KMS-11 (cell line): ENCODE data around the gene BOLA2B.

ENCODE experiments used
- H2AFZ ChIP-seq: fragments of 200-600 bp; sonication (generic); 2 replicates; pipeline ENCODE4 v1.6.1; 2016; ENCODE audit warnings: antibody characterized with exemption, mixed run types, low read depth
- H3K27ac ChIP-seq: fragments of 200-600 bp; sonication (generic); 2 replicates; pipeline ENCODE4 v1.6.1; 2016; ENCODE audit warnings: mild to moderate bottlenecking, mixed run types
- H3K27me3 ChIP-seq: fragments of 200-600 bp; sonication (generic); 2 replicates; pipeline ENCODE4 v1.6.1; 2017; ENCODE audit warnings: mild to moderate bottlenecking, low read depth, mixed run types, moderate library complexity; ENCODE audit not compliant: insufficient read depth
- H3K36me3 ChIP-seq: fragments of 200-600 bp; sonication (generic); 2 replicates; pipeline ENCODE4 v1.6.1; 2017; ENCODE audit warnings: mild to moderate bottlenecking, mixed run types; ENCODE audit not compliant: insufficient read depth
- H3K4me1 ChIP-seq: fragments of 200-600 bp; sonication (generic); 2 replicates; pipeline ENCODE4 v1.6.1; 2016; ENCODE audit warnings: mild to moderate bottlenecking, low read depth, mixed run types; ENCODE audit not compliant: poor library complexity, severe bottlenecking
- H3K4me2 ChIP-seq: fragments of 200-600 bp; sonication (generic); 2 replicates; pipeline ENCODE4 v1.7.0; 2016; ENCODE audit warnings: mild to moderate bottlenecking, mixed run types
- H3K4me3 ChIP-seq: fragments of 200-600 bp; sonication (generic); IDR thresholded peaks from 2 replicates; pipeline ENCODE4 v1.6.1; 2017; ENCODE audit warnings: low read depth, low read length, mixed read lengths; ENCODE audit not compliant: insufficient read depth
- H3K79me2 ChIP-seq: fragments of 200-600 bp; sonication (generic); 2 replicates; pipeline ENCODE4 v1.6.1; 2016; ENCODE audit warnings: low read depth, mixed run types; ENCODE audit not compliant: insufficient read depth
- H3K9ac ChIP-seq: fragments of 200-600 bp; sonication (generic); 2 replicates; pipeline ENCODE4 v1.6.1; 2016; ENCODE audit warnings: mild to moderate bottlenecking, mixed run types
- H4K20me1 ChIP-seq: fragments of 200-600 bp; sonication (generic); 2 replicates; pipeline ENCODE4 v1.6.1; 2016; ENCODE audit warnings: mild to moderate bottlenecking, mixed run types; ENCODE audit not compliant: insufficient read depth
- TF ChIP-seq, protein P1 (sequence below): fragments of 200-600 bp; sonication (generic); conservative IDR thresholded peaks from 2 replicates; pipeline ENCODE4 v1.6.1; 2017; ENCODE audit warnings: low read depth, mild to moderate bottlenecking, antibody characterized with exemption, low read length, moderate library complexity, mixed read lengths

Gene BOLA2B

DNA sequence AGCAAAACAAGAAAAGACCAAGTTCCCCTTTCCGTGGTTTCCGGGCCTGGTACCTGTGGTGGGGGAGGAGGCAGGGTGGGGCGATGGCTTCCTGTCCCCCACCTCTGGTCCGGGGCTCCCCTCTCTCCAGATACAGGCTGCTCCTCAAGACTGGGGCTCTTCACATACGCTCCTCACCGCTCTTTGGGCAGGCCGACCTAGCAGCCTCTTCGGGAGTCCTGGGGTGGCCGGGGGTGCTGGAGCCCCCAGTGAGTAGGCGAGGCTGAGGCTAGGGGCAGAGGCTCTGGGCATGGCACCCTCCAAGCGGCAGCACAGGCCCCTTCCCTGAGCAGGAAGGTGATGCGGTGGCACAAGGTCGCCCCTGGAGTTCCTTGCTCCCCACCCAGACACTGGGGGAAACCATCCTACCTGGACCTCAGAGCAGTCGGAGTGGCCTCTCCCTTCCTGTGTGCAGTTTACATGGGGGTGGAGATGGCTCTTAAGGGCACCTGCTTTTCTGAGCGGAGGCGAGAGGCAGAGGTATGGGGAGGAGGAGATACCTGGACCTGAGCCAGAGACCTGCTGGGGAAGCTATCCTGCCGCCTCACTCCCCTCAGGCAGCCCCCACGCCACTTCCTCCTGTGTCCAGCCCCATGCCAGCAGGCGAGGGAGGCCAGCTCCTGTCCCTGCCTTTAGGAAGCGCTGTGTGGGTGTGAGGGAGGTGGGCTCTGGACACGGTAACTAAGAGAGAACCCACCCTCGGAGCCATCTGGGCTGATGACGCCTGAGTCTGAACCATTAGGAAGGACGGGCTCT, 9.2 kb downstream of the BOLA2B start:
- H3K4me1 ChIP-seq = peaks cover 34% of the 10 kb centered on the region
- peak overlapping the region; percentile 37 for H3K4me3 ChIP-seq
- TF ChIP-seq, protein P1, sequence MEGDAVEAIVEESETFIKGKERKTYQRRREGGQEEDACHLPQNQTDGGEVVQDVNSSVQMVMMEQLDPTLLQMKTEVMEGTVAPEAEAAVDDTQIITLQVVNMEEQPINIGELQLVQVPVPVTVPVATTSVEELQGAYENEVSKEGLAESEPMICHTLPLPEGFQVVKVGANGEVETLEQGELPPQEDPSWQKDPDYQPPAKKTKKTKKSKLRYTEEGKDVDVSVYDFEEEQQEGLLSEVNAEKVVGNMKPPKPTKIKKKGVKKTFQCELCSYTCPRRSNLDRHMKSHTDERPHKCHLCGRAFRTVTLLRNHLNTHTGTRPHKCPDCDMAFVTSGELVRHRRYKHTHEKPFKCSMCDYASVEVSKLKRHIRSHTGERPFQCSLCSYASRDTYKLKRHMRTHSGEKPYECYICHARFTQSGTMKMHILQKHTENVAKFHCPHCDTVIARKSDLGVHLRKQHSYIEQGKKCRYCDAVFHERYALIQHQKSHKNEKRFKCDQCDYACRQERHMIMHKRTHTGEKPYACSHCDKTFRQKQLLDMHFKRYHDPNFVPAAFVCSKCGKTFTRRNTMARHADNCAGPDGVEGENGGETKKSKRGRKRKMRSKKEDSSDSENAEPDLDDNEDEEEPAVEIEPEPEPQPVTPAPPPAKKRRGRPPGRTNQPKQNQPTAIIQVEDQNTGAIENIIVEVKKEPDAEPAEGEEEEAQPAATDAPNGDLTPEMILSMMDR = no peak
- no peaks in the 10 kb centered on the region for H3K27me3 ChIP-seq
- H2AFZ ChIP-seq = peak overlapping the region; percentile 86; the same call in 1 of the 2 replicates
- peak overlapping the region; percentile 53 for H3K27ac ChIP-seq
- H3K4me2 ChIP-seq = peak overlapping the region; percentile 97
- H4K20me1 ChIP-seq = no peaks in the 10 kb centered on the region
- H3K79me2 ChIP-seq = peaks cover 30% of the 10 kb centered on the region
- no peaks in the 10 kb centered on the region for H3K36me3 ChIP-seq
- peak overlapping the region; percentile 66 for H3K9ac ChIP-seq

DNA sequence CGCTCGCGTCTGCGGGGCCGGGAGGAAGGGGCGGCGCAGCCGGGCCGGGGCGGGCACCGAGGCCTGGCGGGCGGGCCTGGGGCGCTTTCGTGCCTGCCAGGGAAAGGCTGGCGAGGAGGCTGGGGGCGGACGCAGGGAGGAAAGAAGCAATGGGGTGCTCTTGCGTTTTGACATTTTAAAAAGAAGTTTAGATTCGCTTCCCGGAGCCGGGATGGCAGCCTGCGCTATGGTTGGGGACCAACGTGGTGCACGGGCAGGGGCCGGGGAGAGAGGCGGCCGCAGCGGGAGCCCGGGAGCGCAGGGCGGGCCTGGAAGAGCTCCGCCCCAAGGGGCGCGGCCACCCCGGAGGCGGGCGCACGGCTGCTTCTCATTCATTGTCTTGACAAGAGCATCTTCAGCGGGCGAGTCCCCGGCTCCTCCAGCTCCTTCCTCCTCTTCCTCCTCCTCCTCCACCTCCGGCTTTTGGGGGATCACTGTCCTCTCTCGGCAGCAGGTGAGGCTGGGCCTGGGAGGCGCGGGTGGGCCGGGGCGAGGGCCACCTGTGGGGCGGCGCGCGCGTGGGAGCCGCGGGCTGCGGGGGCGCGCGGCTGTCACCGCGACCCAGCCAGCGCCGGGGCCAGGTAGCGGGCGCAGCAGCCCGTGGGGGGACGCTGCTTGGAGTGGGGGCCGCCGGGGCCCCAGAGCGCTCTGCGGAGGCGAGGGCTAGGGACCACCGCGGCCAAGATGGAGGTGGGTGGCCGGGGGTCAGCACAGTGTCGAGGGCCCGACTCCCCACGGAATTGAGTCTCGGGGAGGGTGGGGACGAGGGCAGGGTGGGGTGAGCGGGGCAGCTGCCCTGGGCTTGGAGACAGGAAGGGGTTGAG, 10.0 kb downstream of the BOLA2B start, which contains the start of gene CORO1A:
Gene CORO1A, plus strand, starts transcription at position 370 of the 863 bp plus-strand sequence. CDS start 1,608 bp downstream, outside the sequence.
- peak within 1 kb of the TSS; percentile 86 for H2AFZ ChIP-seq
- no peaks in the 10 kb centered on the region for H4K20me1 ChIP-seq
- peak within 1 kb of the TSS; percentile 66 for H3K9ac ChIP-seq
- H3K4me2 ChIP-seq = peak within 1 kb of the TSS; percentile 97
- no peaks in the 10 kb centered on the region for H3K36me3 ChIP-seq
- peak within 1 kb of the TSS; percentile 53 for H3K27ac ChIP-seq
- H3K27me3 ChIP-seq = no peaks in the 10 kb centered on the region
- TF ChIP-seq, protein P1 = no peak
- peaks cover 37% of the 10 kb centered on the region for H3K4me1 ChIP-seq
- peak within 1 kb of the TSS; percentile 37 for H3K4me3 ChIP-seq
- peaks cover 30% of the 10 kb centered on the region for H3K79me2 ChIP-seq

DNA sequence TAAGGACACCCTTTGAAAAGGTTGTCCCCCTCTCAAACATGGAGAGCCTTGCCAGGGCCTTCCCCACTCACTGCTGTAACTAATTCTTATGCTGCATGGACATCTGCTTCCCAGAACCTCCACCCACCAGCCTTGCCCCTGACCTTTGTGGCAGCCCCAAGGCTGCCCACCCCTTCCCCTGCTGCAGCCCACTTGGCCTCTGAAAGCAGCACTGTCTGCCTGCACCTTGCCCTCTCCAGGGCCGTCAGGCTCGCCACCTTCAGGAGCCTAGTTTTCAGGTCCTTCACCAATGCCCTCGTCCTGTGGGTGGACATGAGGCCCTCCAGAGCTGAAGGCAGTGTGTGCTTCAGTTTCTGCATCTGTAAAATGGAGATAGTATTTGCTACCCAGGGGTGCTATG, 12.7 kb downstream of the BOLA2B start:
- peaks cover 20% of the 10 kb centered on the region for H3K79me2 ChIP-seq
- no peaks in the 10 kb centered on the region for H4K20me1 ChIP-seq
- H3K27me3 ChIP-seq = no peaks in the 10 kb centered on the region
- H3K27ac ChIP-seq = no peak overlapping the region
- no peaks in the 10 kb centered on the region for H3K36me3 ChIP-seq
- TF ChIP-seq, protein P1 = no peak
- no peak overlapping the region for H3K9ac ChIP-seq
- H3K4me1 ChIP-seq = peaks cover 21% of the 10 kb centered on the region
- H2AFZ ChIP-seq = no peak overlapping the region
- H3K4me2 ChIP-seq = no peak overlapping the region
- no peak overlapping the region for H3K4me3 ChIP-seq

DNA sequence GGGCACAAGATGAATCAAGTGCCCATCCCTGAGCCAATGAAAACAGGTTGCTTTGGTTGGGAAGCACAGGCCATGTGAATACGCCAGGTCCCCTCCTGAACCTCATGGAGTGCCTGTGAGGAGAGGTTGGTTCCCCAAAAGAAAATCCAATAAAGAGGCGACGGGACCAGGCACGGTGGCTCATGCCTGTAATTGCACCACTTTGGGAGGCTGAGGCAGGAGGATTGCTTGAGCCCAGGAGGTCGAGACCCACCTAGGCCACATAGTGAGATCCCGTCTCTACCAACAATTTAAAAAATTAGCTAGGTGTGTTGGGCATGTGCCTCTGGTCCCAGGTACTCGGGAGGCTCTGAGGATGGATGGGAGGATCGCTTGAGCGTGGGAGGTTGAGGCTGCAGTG, 13.5 kb downstream of the BOLA2B start:
- TF ChIP-seq, protein P1 = no peak
- Histone ChIP-seq H3K4me2 (no peak overlapping the region), H2AFZ (no peak overlapping the region), H3K27ac (no peak overlapping the region), H3K79me2 (peaks cover 12% of the 10 kb centered on the region), H3K4me3 (no peak overlapping the region), H3K27me3 (no peaks in the 10 kb centered on the region), H3K36me3 (no peaks in the 10 kb centered on the region), H4K20me1 (no peaks in the 10 kb centered on the region), H3K4me1 (peaks cover 13% of the 10 kb centered on the region), H3K9ac (no peak overlapping the region)
